A204.1 (cell line): Measurements from ENCODE around the gene MTCH1.
"Not testable (repeated sequence)": the region's sequence is repeated elsewhere in the genome, so short reads cannot be mapped to it uniquely, and the experiment has no call there.

Source experiments
- FAIRE-seq: peaks from 2 replicates; lab custom pipeline; 2012; peaks lifted over from hg19 to GRCh38; lab: Jason Lieb, UNC

Gene MTCH1

GRCh38 chr6:36954262-36954931 lies 31.6 kb downstream of the MTCH1 start, which contains the start of gene PI16:
TSS of gene PI16 (plus strand) at chr6:36954738. CDS start at chr6:36954761, 23 bp downstream.
- FAIRE-seq, result no peak

- FAIRE-seq, result no peak
Observed at GRCh38 chr6:36953931-36954261, 32.1 kb downstream of the MTCH1 start.

GRCh38 chr6:36949636-36950035 lies 36.4 kb downstream of the MTCH1 start:
- no peak for FAIRE-seq

DNA sequence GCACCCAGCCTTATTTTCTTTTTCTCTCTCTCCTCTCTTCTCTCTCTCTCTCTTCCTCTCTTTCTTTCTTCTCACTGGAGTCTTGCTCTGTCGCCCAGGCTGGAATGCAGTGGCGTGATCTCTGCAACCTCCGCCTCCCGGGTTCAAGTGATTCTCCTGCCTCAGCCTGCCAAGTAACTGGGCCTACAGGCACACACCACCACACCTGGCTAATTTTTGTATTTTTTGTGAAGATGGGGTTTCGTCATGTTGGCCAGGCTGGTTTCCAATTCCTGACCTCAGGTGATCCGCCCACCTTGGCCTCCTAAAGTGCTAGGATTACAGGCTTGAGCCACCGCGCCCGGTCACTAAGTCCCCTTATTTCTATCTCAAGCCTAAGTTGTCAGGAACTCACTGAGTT lies 36.9 kb downstream of the MTCH1 start:
- FAIRE-seq, result not testable (repeated sequence)

- no peak for FAIRE-seq
Observed at GRCh38 chr6:36947570-36948351, 38.2 kb downstream of the MTCH1 start.

DNA sequence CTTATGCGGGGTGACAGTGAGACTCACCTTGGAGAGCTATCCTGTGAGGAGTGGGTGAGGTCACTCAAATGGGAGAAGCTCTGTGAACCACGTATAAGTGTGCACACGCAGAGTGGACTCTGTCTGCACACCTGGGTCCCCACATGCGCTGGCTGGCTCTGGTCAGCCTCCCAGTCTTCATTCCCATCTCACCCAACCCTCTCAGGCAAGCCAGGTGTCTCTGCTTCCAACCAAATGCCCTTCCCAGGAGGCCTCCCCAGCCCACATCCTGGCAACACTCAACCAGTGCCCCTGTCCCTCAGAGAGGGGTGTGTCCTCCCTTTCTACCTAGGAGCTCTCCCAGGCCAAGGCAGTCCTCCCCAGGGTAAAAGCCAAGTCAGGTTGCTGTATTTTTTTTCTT lies 39.5 kb downstream of the MTCH1 start:
- FAIRE-seq, result no peak

- FAIRE-seq, result no peak
Observed at GRCh38 chr6:36945301-36945700, 40.7 kb downstream of the MTCH1 start.

GRCh38 chr6:36944650-36945049 lies 41.3 kb downstream of the MTCH1 start:
- FAIRE-seq, result no peak

DNA sequence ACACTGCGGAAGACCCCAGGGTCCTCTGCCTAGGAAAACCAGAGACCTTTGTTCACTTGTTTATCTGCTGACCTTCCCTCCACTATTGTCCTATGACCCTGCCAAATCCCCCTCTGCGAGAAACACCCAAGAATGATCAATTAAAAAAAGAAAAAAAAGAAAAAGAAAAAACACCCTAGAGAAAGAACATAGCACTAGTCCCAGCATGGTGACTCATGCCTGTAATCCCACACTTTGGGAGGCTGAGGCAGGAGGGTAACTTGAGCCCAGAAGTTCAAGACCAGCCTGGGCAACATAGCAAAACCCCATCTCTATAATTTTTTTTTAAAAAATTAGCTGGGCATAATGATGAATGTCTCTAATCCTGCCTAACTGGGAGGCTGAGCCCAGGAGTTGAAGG lies 43.7 kb downstream of the MTCH1 start:
- FAIRE-seq, result not testable (repeated sequence)

DNA sequence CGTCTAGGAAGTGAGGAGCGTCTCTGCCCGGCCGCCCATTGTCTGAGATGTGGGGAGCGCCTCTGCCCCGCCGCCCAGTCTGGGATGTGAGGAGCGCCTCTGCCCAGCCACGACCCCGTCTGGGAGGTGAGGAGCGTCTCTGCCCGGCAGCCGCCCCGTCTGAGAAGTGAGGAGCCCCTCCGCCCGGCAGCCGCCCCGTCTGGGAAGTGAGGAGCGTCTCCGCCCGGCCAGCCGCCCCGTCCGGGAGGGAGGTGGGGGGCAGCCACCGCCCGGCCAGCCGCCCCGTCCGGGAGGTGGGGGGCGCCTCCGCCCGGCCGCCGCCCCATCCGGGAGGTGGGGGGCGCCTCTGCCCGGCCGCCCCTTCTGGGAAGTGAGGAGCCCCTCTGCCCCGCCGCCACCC lies 44.4 kb downstream of the MTCH1 start:
- not testable (repeated sequence) for FAIRE-seq

GRCh38 chr6:36940027-36940426 lies 46.0 kb downstream of the MTCH1 start:
- no peak for FAIRE-seq

DNA sequence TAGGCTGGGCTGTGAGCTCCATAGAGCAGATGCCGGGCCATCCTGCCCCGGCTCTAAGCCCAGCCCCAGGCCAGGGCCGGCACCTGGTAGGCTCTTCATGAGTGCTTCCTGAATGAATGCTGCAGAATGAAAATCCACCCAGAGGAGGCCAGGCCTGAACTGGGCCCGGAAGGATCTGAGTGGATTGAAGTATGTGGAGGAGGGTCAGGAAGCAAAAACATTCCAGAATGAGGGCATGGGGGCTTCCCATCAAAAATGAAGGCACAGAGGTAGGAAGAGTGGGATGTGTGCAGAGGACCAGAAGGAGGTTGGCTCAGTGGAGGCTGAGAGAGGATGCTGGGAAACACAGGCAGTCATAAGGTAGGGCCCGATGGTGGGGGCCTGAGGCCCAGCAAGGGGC lies 47.0 kb downstream of the MTCH1 start:
- FAIRE-seq, result not testable (repeated sequence)

DNA sequence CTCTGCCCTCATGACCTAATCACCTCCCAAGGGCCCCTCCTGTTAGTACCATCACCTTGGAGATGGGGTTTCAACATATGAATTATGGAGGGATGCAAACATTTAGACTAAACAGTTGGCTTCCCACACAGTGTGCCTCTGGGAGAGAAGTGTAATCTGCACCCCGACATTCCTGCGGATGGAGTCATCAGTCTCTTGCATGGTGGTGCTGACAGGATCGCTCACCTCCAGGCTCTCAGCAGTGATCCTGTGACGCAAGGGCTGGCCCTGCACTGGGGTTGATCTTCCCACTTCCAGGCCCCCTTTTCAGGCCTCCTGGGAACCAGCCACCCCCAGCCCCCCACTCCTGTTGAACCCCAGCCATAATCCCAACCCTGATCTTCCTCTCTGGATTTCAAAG lies 47.5 kb downstream of the MTCH1 start:
- no peak for FAIRE-seq

DNA sequence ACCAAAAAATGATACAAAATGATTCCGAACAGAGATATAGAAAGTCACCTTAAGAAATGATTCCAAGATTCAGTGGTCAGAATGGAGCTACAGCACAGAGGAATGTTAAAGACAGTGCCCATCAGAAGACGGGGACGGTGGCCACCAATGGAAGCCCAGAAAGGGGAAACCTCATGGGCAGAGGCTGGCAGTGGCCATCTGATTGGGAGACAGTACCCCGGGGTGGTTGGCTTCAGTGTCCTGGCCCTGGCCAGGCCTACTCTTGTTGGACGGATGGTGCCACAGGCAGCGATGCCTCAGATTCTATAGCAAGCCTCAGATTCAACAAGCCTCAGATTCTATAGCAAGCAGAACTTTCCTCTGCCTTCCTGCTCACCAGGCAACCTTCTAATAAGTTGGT lies 48.1 kb downstream of the MTCH1 start:
- FAIRE-seq, result no peak

GRCh38 chr6:36936824-36937223 lies 49.2 kb downstream of the MTCH1 start:
- FAIRE-seq, result no peak

- FAIRE-seq, result no peak
Observed at GRCh38 chr6:36934901-36935300, 51.1 kb downstream of the MTCH1 start.

DNA sequence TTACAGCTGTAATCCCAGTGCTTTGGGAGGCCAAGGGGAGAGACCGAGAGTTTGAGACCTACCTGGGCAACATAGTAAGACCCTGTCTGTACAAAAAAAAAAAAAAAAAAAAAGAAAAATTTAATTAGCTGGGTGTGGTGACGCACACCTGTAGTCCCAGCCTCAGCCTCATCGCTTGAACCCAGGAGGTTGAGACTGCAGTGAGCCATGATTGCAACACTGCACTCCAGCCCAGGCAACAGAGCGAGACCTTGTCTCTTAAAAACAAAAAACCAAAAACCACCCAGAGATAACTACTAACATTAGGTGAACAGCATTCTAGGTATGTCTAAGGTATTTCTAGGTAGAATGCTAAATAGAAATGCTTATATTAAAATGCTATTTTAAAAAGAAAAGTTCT lies 52.5 kb downstream of the MTCH1 start:
- no peak for FAIRE-seq

- FAIRE-seq, result no peak
Observed at GRCh38 chr6:36933102-36933501, 52.9 kb downstream of the MTCH1 start.

- FAIRE-seq, result no peak
Observed at GRCh38 chr6:36930483-36930882, 55.5 kb downstream of the MTCH1 start.

- no peak for FAIRE-seq
Observed at GRCh38 chr6:36929607-36930006, 56.4 kb downstream of the MTCH1 start.

GRCh38 chr6:36929152-36929551 lies 56.8 kb downstream of the MTCH1 start:
- no peak for FAIRE-seq

- FAIRE-seq, result no peak
Observed at GRCh38 chr6:36928547-36928918, 57.5 kb downstream of the MTCH1 start.

- FAIRE-seq, result no peak
Observed at GRCh38 chr6:36927691-36928546, 58.1 kb downstream of the MTCH1 start.
